ENCODE results near the gene CANX.

GRCh38 chr5:179729727-179730126 is 31.0 kb downstream of the CANX start:
- no peak for TF ChIP-seq EZH2 (IDR thresholded peaks at IDR 0.05)
- TF ChIP-seq CTCF (IDR thresholded peaks at IDR 0.05): no peak
